HG03039 (cell line): ENCODE data around the gene SP140.
"Not testable (repeated sequence)": the region's sequence is repeated elsewhere in the genome, so short reads cannot be mapped to it uniquely, and the experiment has no call there.

Source experiments
- ATAC-seq: cut with Tn5 transposase; IDR thresholded peaks from one replicate; pipeline ENCODE4 v1.9.1; 2021; ENCODE audit warnings: mild to moderate bottlenecking, moderate library complexity; ENCODE audit not compliant: unreplicated experiment

Gene SP140

GRCh38 chr2:230224458-230224857, 1.1 kb upstream of the SP140 start:
- no peak for ATAC-seq

- ATAC-seq = peak; percentile 51
Observed at GRCh38 chr2:230226051-230226551, 565 bp downstream of the SP140 start.

GRCh38 chr2:230227216-230227615, 1.7 kb downstream of the SP140 start:
- no peak for ATAC-seq

- no peak for ATAC-seq
Observed at GRCh38 chr2:230230087-230230486, 4.6 kb downstream of the SP140 start.

GRCh38 chr2:230230496-230231200, 5.1 kb downstream of the SP140 start:
- ATAC-seq = no peak

GRCh38 chr2:230231251-230231650, 5.7 kb downstream of the SP140 start:
- ATAC-seq = no peak

GRCh38 chr2:230234122-230234722, 8.7 kb downstream of the SP140 start:
- ATAC-seq = no peak

GRCh38 chr2:230234845-230235244, 9.3 kb downstream of the SP140 start:
- no peak for ATAC-seq

GRCh38 chr2:230244211-230244610, 18.7 kb downstream of the SP140 start:
- no peak for ATAC-seq

- no peak for ATAC-seq
Observed at GRCh38 chr2:230246206-230246605, 20.7 kb downstream of the SP140 start.

GRCh38 chr2:230250231-230250630, 24.7 kb downstream of the SP140 start:
- ATAC-seq = no peak

- no peak for ATAC-seq
Observed at GRCh38 chr2:230254152-230254881, 28.8 kb downstream of the SP140 start.

- ATAC-seq = no peak
Observed at GRCh38 chr2:230256733-230257332, 31.3 kb downstream of the SP140 start.

GRCh38 chr2:230258483-230258882, 32.9 kb downstream of the SP140 start:
- ATAC-seq = no peak

- no peak for ATAC-seq
Observed at GRCh38 chr2:230262246-230262645, 36.7 kb downstream of the SP140 start.

- ATAC-seq = not testable (repeated sequence)
Observed at GRCh38 chr2:230264945-230265344, 39.4 kb downstream of the SP140 start.

GRCh38 chr2:230266638-230267037, 41.1 kb downstream of the SP140 start:
- no peak for ATAC-seq

- ATAC-seq = no peak
Observed at GRCh38 chr2:230267059-230267458, 41.5 kb downstream of the SP140 start.

GRCh38 chr2:230267556-230267955, 42.0 kb downstream of the SP140 start:
- peak; percentile 50 for ATAC-seq

GRCh38 chr2:230268606-230269243, 43.2 kb downstream of the SP140 start:
- ATAC-seq = no peak

GRCh38 chr2:230269715-230270114, 44.2 kb downstream of the SP140 start:
- no peak for ATAC-seq
